WTC11 (cell line): ENCODE results near the gene FBXW9. TPM values are rescaled to one million over a fixed set of nuclear protein-coding genes. Genes with fewer than 3 reads are reported as not detected.
A peak's percentile ranks its signal among the peaks of the same experiment; 100 is the strongest.

Experiments used
- CREB1 ChIP-seq: sonication (generic); formaldehyde crosslinking; IDR thresholded peaks from 2 replicates; pipeline ENCODE4 v1.8.0; 2023; ENCODE audit warnings: mild to moderate bottlenecking, missing genetic modification reagents
- ERG ChIP-seq: fragments of 250-450 bp; sonication (Bioruptor Pico); IDR thresholded peaks from 2 replicates; pipeline ENCODE4 v1.8.0; 2021; ENCODE audit warnings: mild to moderate bottlenecking
- ESRRA ChIP-seq: sonication (generic); formaldehyde crosslinking; IDR thresholded peaks from 2 replicates; pipeline ENCODE4 v1.8.1; 2022; ENCODE audit warnings: mild to moderate bottlenecking, missing genetic modification reagents, borderline replicate concordance
- FOXJ3 ChIP-seq: sonication (generic); formaldehyde crosslinking; IDR thresholded peaks from 2 replicates; pipeline ENCODE4 v1.9.0; 2021; ENCODE audit warnings: missing genetic modification reagents, mild to moderate bottlenecking, borderline replicate concordance
- GABPB1 ChIP-seq: sonication (generic); formaldehyde crosslinking; IDR thresholded peaks from 2 replicates; pipeline ENCODE4 v1.8.1; 2023; ENCODE audit warnings: mild to moderate bottlenecking, missing genetic modification reagents
- GTF2I ChIP-seq: fragments of 250-450 bp; sonication (Bioruptor Pico); conservative IDR thresholded peaks from 2 replicates; pipeline ENCODE4 v1.4.0; 2021; ENCODE audit warnings: mild to moderate bottlenecking
- HMGA2 ChIP-seq: fragments of 250-450 bp; sonication (Bioruptor Pico); IDR thresholded peaks from 2 replicates; pipeline ENCODE4 v1.4.0; 2021; ENCODE audit warnings: mild to moderate bottlenecking, moderate library complexity
- KAT7 ChIP-seq: sonication (generic); formaldehyde crosslinking; IDR thresholded peaks from 2 replicates; pipeline ENCODE4 v1.8.1; 2023; ENCODE audit warnings: missing genetic modification reagents, mild to moderate bottlenecking, borderline replicate concordance
- MXD4 ChIP-seq: fragments of 250-450 bp; sonication (Bioruptor Pico); IDR thresholded peaks from 2 replicates; pipeline ENCODE4 v1.8.0; 2021; ENCODE audit warnings: mild to moderate bottlenecking, moderate library complexity, borderline replicate concordance
- NFYB ChIP-seq: sonication (generic); formaldehyde crosslinking; conservative IDR thresholded peaks from 2 replicates; pipeline ENCODE4 v1.8.0; 2022; ENCODE audit warnings: low read depth, missing genetic modification reagents
- SMAD3 ChIP-seq: sonication (generic); formaldehyde crosslinking; IDR thresholded peaks from 2 replicates; pipeline ENCODE4 v1.8.0; 2022; ENCODE audit warnings: missing genetic modification reagents, mild to moderate bottlenecking, borderline replicate concordance
- TEAD4 ChIP-seq: sonication (generic); formaldehyde crosslinking; IDR thresholded peaks from 2 replicates; pipeline ENCODE4 v1.8.0; 2022; ENCODE audit warnings: mild to moderate bottlenecking, missing genetic modification reagents
- TP53 ChIP-seq: sonication (generic); formaldehyde crosslinking; IDR thresholded peaks from 2 replicates; pipeline ENCODE4 v1.8.1; 2023; ENCODE audit warnings: mild to moderate bottlenecking, missing genetic modification reagents
- ZBTB21 ChIP-seq: sonication (generic); formaldehyde crosslinking; IDR thresholded peaks from 2 replicates; pipeline ENCODE4 v1.8.1; 2023; ENCODE audit warnings: mild to moderate bottlenecking, missing genetic modification reagents, borderline replicate concordance
- ZNF219 ChIP-seq: sonication (generic); formaldehyde crosslinking; IDR thresholded peaks from 2 replicates; pipeline ENCODE4 v1.8.0; 2023; ENCODE audit warnings: missing genetic modification reagents, mild to moderate bottlenecking, borderline replicate concordance
- ZNF263 ChIP-seq: sonication (generic); formaldehyde crosslinking; IDR thresholded peaks from 2 replicates; pipeline ENCODE4 v1.8.1; 2022; ENCODE audit warnings: low read depth, mild to moderate bottlenecking, moderate library complexity, missing genetic modification reagents
- ZNF317 ChIP-seq: sonication (generic); formaldehyde crosslinking; IDR thresholded peaks from 2 replicates; pipeline ENCODE4 v1.8.1; 2023; ENCODE audit warnings: low read depth, mild to moderate bottlenecking, moderate library complexity, missing genetic modification reagents, borderline replicate concordance
- ZNF423 ChIP-seq: fragments of 250-450 bp; sonication (Bioruptor Pico); IDR thresholded peaks from 2 replicates; pipeline ENCODE4 v2.1.2; 2022; ENCODE audit warnings: mild to moderate bottlenecking, moderate library complexity
- ZNF425 ChIP-seq: fragments of 250-450 bp; sonication (Bioruptor Pico); conservative IDR thresholded peaks from 2 replicates; pipeline ENCODE4 v1.9.0; 2021; ENCODE audit warnings: mild to moderate bottlenecking
- ZNF671 ChIP-seq: fragments of 250-450 bp; sonication (Bioruptor Pico); IDR thresholded peaks from 2 replicates; pipeline ENCODE4 v1.8.0; 2021; ENCODE audit warnings: mild to moderate bottlenecking
- total RNA-seq: library from RNA; stranded (reverse); gene quantifications from 3 replicates; pipeline ENCODE4 v1.2.3, GENCODE V29; 2021
- TF ChIP-seq, protein P1 (sequence below): sonication (generic); formaldehyde crosslinking; IDR thresholded peaks from 2 replicates; pipeline ENCODE4 v1.8.1; 2023; ENCODE audit warnings: mild to moderate bottlenecking, missing genetic modification reagents, borderline replicate concordance
- TF ChIP-seq, protein P2 (sequence below): fragments of 200-600 bp; IDR thresholded peaks from 2 replicates; pipeline ENCODE4 v1.8.0; 2022; ENCODE audit warnings: antibody characterized with exemption
- TF ChIP-seq, protein P3 (sequence below): sonication (generic); formaldehyde crosslinking; IDR thresholded peaks from 2 replicates; pipeline ENCODE4 v1.8.1; 2023; ENCODE audit warnings: mild to moderate bottlenecking, missing genetic modification reagents
- TF ChIP-seq, protein P4 (sequence below): sonication (generic); formaldehyde crosslinking; IDR thresholded peaks from 2 replicates; pipeline ENCODE4 v1.8.0; 2023; ENCODE audit warnings: missing genetic modification reagents
- TF ChIP-seq, protein P5 (sequence below): sonication (generic); formaldehyde crosslinking; conservative IDR thresholded peaks from 2 replicates; pipeline ENCODE4 v1.8.1; 2023; ENCODE audit warnings: mild to moderate bottlenecking, low read depth, missing genetic modification reagents, moderate library complexity

FBXW9 gene
- total RNA-seq, 1 experiment from 2014 or later, result 15.2 TPM

DNA sequence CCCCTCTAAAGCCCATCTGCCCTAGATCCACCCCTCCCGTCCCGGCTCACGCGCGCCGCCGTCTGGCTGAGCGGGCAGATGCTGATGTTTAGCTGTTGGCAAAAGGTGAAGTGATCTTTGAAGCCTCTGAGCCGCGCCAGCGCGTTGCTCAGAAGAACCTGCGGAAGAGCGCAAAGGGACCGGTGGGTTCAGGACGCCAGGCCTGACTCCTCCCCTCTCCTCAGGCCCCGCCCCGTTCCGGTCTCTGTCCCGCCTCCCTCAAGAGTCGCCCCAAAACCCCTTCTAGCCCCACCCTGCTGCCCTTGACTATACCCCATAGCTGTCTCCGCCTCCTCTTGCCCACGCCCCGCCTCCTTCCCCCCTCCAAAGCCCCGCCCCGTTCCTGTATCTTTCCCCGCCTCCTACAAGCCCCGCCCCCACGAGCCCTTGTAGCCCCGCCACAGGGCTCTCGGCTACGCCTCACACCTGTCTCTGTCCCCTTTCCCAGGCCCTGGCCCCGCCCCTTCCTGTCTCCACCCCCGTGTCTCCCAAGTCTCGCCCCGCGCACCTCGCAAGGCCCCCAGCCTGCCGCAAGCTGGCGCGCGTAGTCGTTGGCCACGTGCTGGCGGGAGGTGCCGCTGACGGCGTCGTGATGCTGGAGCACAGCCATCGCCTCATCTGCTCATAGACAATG lies 39.4 kb downstream of the FBXW9 start (continued):
- TF ChIP-seq, protein P1, sequence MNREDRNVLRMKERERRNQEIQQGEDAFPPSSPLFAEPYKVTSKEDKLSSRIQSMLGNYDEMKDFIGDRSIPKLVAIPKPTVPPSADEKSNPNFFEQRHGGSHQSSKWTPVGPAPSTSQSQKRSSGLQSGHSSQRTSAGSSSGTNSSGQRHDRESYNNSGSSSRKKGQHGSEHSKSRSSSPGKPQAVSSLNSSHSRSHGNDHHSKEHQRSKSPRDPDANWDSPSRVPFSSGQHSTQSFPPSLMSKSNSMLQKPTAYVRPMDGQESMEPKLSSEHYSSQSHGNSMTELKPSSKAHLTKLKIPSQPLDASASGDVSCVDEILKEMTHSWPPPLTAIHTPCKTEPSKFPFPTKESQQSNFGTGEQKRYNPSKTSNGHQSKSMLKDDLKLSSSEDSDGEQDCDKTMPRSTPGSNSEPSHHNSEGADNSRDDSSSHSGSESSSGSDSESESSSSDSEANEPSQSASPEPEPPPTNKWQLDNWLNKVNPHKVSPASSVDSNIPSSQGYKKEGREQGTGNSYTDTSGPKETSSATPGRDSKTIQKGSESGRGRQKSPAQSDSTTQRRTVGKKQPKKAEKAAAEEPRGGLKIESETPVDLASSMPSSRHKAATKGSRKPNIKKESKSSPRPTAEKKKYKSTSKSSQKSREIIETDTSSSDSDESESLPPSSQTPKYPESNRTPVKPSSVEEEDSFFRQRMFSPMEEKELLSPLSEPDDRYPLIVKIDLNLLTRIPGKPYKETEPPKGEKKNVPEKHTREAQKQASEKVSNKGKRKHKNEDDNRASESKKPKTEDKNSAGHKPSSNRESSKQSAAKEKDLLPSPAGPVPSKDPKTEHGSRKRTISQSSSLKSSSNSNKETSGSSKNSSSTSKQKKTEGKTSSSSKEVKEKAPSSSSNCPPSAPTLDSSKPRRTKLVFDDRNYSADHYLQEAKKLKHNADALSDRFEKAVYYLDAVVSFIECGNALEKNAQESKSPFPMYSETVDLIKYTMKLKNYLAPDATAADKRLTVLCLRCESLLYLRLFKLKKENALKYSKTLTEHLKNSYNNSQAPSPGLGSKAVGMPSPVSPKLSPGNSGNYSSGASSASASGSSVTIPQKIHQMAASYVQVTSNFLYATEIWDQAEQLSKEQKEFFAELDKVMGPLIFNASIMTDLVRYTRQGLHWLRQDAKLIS, result no peak
- TF ChIP-seq ZBTB21 (0 out of 2 replicates have a peak, but pooled peaks have one; percentile 33), ZNF263 (CRISPR knock-in tag) (no peak), ZNF317 (CRISPR knock-in tag) (no peak), MXD4 (CRISPR knock-in tag) (no peak), ERG (no peak), TP53 (CRISPR knock-in tag) (0 out of 2 replicates have a peak, but pooled peaks have one; percentile 54), SMAD3 (CRISPR knock-in tag) (no peak), ZNF219 (CRISPR knock-in tag) (no peak), NFYB (CRISPR knock-in tag) (no peak), KAT7 (CRISPR knock-in tag) (no peak), TEAD4 (CRISPR knock-in tag) (no peak), ZNF671 (no peak), GTF2I (CRISPR knock-in tag) (no peak), CREB1 (no peak), HMGA2 (no peak), ZNF423 (CRISPR knock-in tag) (no peak), ESRRA (CRISPR knock-in tag) (no peak), FOXJ3 (CRISPR knock-in tag) (no peak), ZNF425 (CRISPR knock-in tag) (no peak), GABPB1 (no peak)
- TF ChIP-seq, protein P2, sequence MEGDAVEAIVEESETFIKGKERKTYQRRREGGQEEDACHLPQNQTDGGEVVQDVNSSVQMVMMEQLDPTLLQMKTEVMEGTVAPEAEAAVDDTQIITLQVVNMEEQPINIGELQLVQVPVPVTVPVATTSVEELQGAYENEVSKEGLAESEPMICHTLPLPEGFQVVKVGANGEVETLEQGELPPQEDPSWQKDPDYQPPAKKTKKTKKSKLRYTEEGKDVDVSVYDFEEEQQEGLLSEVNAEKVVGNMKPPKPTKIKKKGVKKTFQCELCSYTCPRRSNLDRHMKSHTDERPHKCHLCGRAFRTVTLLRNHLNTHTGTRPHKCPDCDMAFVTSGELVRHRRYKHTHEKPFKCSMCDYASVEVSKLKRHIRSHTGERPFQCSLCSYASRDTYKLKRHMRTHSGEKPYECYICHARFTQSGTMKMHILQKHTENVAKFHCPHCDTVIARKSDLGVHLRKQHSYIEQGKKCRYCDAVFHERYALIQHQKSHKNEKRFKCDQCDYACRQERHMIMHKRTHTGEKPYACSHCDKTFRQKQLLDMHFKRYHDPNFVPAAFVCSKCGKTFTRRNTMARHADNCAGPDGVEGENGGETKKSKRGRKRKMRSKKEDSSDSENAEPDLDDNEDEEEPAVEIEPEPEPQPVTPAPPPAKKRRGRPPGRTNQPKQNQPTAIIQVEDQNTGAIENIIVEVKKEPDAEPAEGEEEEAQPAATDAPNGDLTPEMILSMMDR, result peak; percentile 18; the same call in 1 of the 2 replicates
- TF ChIP-seq, protein P3, sequence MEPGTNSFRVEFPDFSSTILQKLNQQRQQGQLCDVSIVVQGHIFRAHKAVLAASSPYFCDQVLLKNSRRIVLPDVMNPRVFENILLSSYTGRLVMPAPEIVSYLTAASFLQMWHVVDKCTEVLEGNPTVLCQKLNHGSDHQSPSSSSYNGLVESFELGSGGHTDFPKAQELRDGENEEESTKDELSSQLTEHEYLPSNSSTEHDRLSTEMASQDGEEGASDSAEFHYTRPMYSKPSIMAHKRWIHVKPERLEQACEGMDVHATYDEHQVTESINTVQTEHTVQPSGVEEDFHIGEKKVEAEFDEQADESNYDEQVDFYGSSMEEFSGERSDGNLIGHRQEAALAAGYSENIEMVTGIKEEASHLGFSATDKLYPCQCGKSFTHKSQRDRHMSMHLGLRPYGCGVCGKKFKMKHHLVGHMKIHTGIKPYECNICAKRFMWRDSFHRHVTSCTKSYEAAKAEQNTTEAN (CRISPR knock-in tag), result no peak
- TF ChIP-seq, protein P4, sequence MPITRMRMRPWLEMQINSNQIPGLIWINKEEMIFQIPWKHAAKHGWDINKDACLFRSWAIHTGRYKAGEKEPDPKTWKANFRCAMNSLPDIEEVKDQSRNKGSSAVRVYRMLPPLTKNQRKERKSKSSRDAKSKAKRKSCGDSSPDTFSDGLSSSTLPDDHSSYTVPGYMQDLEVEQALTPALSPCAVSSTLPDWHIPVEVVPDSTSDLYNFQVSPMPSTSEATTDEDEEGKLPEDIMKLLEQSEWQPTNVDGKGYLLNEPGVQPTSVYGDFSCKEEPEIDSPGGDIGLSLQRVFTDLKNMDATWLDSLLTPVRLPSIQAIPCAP (CRISPR knock-in tag), result peak; percentile 60; the same call in 1 of the 2 replicates
- TF ChIP-seq, protein P5, sequence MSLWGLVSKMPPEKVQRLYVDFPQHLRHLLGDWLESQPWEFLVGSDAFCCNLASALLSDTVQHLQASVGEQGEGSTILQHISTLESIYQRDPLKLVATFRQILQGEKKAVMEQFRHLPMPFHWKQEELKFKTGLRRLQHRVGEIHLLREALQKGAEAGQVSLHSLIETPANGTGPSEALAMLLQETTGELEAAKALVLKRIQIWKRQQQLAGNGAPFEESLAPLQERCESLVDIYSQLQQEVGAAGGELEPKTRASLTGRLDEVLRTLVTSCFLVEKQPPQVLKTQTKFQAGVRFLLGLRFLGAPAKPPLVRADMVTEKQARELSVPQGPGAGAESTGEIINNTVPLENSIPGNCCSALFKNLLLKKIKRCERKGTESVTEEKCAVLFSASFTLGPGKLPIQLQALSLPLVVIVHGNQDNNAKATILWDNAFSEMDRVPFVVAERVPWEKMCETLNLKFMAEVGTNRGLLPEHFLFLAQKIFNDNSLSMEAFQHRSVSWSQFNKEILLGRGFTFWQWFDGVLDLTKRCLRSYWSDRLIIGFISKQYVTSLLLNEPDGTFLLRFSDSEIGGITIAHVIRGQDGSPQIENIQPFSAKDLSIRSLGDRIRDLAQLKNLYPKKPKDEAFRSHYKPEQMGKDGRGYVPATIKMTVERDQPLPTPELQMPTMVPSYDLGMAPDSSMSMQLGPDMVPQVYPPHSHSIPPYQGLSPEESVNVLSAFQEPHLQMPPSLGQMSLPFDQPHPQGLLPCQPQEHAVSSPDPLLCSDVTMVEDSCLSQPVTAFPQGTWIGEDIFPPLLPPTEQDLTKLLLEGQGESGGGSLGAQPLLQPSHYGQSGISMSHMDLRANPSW (CRISPR knock-in tag), result no peak
